H9 (cell line): ENCODE results near the gene TRH. TPM values are rescaled to one million over a fixed set of nuclear protein-coding genes. Genes with fewer than 3 reads are reported as not detected.

Experiments used
- DNase-seq: peaks from one replicate; pipeline ENCODE4 v3.0.0-alpha.2; 2017
- H2AFZ ChIP-seq: one replicate; pipeline ENCODE4 v1.6.1; 2013; ENCODE audit warnings: mild to moderate bottlenecking, low read length, control low read depth, moderate library complexity
- H2AK5ac ChIP-seq: 2 replicates; pipeline ENCODE4 v1.6.1; 2013; ENCODE audit warnings: low read length, control low read depth, mixed read lengths; ENCODE audit not compliant: insufficient read length
- H2BK120ac ChIP-seq: one replicate; pipeline ENCODE4 v1.6.1; 2013; ENCODE audit warnings: low read depth, mild to moderate bottlenecking, low read length, control low read depth, inconsistent platforms; ENCODE audit not compliant: poor library complexity, severe bottlenecking
- H2BK12ac ChIP-seq: 2 replicates; pipeline ENCODE4 v1.6.1; 2013; ENCODE audit warnings: low read length, control low read depth, mixed read lengths, low read depth; ENCODE audit not compliant: insufficient read length
- H2BK15ac ChIP-seq: 2 replicates; pipeline ENCODE4 v1.6.1; 2013; ENCODE audit warnings: low read depth, low read length, control low read depth
- H2BK20ac ChIP-seq: one replicate; pipeline ENCODE4 v1.6.1; 2013; ENCODE audit warnings: low read depth, mild to moderate bottlenecking, low read length, control low read depth, inconsistent platforms; ENCODE audit not compliant: poor library complexity, severe bottlenecking
- H2BK5ac ChIP-seq: 2 replicates; pipeline ENCODE4 v1.6.1; 2013; ENCODE audit warnings: low read length, control low read depth, mixed read lengths; ENCODE audit not compliant: insufficient read length
- H3K14ac ChIP-seq: 2 replicates; pipeline ENCODE4 v1.6.1; 2013; ENCODE audit warnings: low read length, control low read depth; ENCODE audit not compliant: insufficient read depth
- H3K18ac ChIP-seq: 2 replicates; pipeline ENCODE4 v1.6.1; 2013; ENCODE audit warnings: low read depth, mild to moderate bottlenecking, mixed read lengths, low read length, control low read depth; ENCODE audit not compliant: insufficient read length
- H3K23ac ChIP-seq: 2 replicates; pipeline ENCODE4 v1.6.1; 2013; ENCODE audit warnings: low read length, control low read depth, mixed read lengths, low read depth; ENCODE audit not compliant: insufficient read length
- H3K23me2 ChIP-seq: 2 replicates; pipeline ENCODE4 v1.6.1; 2013; ENCODE audit warnings: low read depth, mild to moderate bottlenecking, mixed read lengths, low read length, control low read depth; ENCODE audit not compliant: insufficient read length, poor library complexity, severe bottlenecking
- H3K27ac ChIP-seq: 2 replicates; pipeline ENCODE4 v1.5.1; 2013; ENCODE audit warnings: low read length, control low read depth, mixed read lengths, low read depth; ENCODE audit not compliant: insufficient read length
- H3K27me3 ChIP-seq: 2 replicates; pipeline ENCODE4 v1.6.1; 2013; ENCODE audit warnings: low read length, control low read depth, inconsistent platforms; ENCODE audit not compliant: insufficient read depth
- H3K4ac ChIP-seq: 2 replicates; pipeline ENCODE4 v1.6.1; 2013; ENCODE audit warnings: low read depth, mild to moderate bottlenecking, control low read depth, inconsistent platforms, low read length, moderate library complexity
- H3K4me1 ChIP-seq: 2 replicates; pipeline ENCODE4 v1.6.1; 2013; ENCODE audit warnings: low read length, control low read depth, inconsistent platforms; ENCODE audit not compliant: insufficient read depth
- H3K4me2 ChIP-seq: 2 replicates; pipeline ENCODE4 v1.6.1; 2013; ENCODE audit warnings: low read length, control low read depth, mixed read lengths; ENCODE audit not compliant: insufficient read length, insufficient read depth
- H3K56ac ChIP-seq: 2 replicates; pipeline ENCODE4 v1.6.1; 2013; ENCODE audit warnings: low read depth, mild to moderate bottlenecking, mixed read lengths, low read length, control low read depth; ENCODE audit not compliant: insufficient read length
- H3K79me1 ChIP-seq: 2 replicates; pipeline ENCODE4 v1.6.1; 2013; ENCODE audit warnings: low read depth, mild to moderate bottlenecking, moderate library complexity, low read length, control low read depth, inconsistent platforms; ENCODE audit not compliant: insufficient read depth, poor library complexity, severe bottlenecking
- H3K79me2 ChIP-seq: 2 replicates; pipeline ENCODE4 v1.6.1; 2013; ENCODE audit warnings: low read length, control low read depth, inconsistent platforms; ENCODE audit not compliant: insufficient read depth
- H3K9ac ChIP-seq: 2 replicates; pipeline ENCODE4 v1.6.1; 2013; ENCODE audit warnings: low read length, control low read depth, mixed read lengths; ENCODE audit not compliant: insufficient read length; ENCODE audit errors: extremely low read depth
- H3K9me3 ChIP-seq: one replicate; pipeline ENCODE4 v1.6.1; 2013; ENCODE audit warnings: low read depth, low read length, inconsistent platforms; ENCODE audit not compliant: control insufficient read depth
- H3T11ph ChIP-seq: one replicate; pipeline ENCODE4 v1.6.1; 2013; ENCODE audit warnings: mild to moderate bottlenecking, low read length, control low read depth, inconsistent platforms
- H4K20me1 ChIP-seq: one replicate; pipeline ENCODE4 v1.6.1; 2013; ENCODE audit not compliant: control insufficient read depth, insufficient read length, insufficient read depth
- H4K5ac ChIP-seq: 2 replicates; pipeline ENCODE4 v1.6.1; 2013; ENCODE audit warnings: low read depth, mild to moderate bottlenecking, mixed read lengths, low read length, control low read depth; ENCODE audit not compliant: insufficient read length
- H4K8ac ChIP-seq: replicated peaks from 2 replicates; pipeline ENCODE4 v1.6.1; 2013; ENCODE audit warnings: low read length, control low read depth, mixed read lengths, low read depth; ENCODE audit not compliant: insufficient read length
- H4K91ac ChIP-seq: 2 replicates; pipeline ENCODE4 v1.6.1; 2013; ENCODE audit warnings: low read depth, mild to moderate bottlenecking, moderate library complexity, mixed read lengths, low read length, control low read depth; ENCODE audit not compliant: insufficient read length
- H3K27ac Mint-ChIP-seq, 3 experiments: 2 replicates in 2 of 3; 3 replicates in 1 of 3; pipeline ENCODE4 v1.8.0; 2020 to 2021; ENCODE audit warnings: mixed read lengths in 3 of 3, mild to moderate bottlenecking in 1 of 3, moderate library complexity in 1 of 3
- H3K27me3 Mint-ChIP-seq: 2 replicates; pipeline ENCODE4 v1.8.0; 2021; ENCODE audit warnings: low read depth, mild to moderate bottlenecking, moderate library complexity, mixed read lengths
- H3K36me3 Mint-ChIP-seq, 3 experiments: 2 replicates in 2 of 3; 3 replicates in 1 of 3; pipeline ENCODE4 v1.8.0; 2020 to 2021; ENCODE audit warnings: low read depth in 3 of 3, mixed read lengths in 3 of 3; ENCODE audit not compliant: insufficient read depth in 1 of 3
- H3K4me1 Mint-ChIP-seq, 2 experiments: 2 replicates each; pipeline ENCODE4 v1.8.0; 2020; ENCODE audit warnings: mixed read lengths in 2 of 2
- H3K4me3 Mint-ChIP-seq, 2 experiments: 2 replicates in 1 of 2; 3 replicates in 1 of 2; pipeline ENCODE4 v1.8.0; 2020 to 2021; ENCODE audit warnings: mild to moderate bottlenecking in 2 of 2, mixed read lengths in 2 of 2, moderate library complexity in 1 of 2
- H3K9me3 Mint-ChIP-seq, 2 experiments: 2 replicates in 1 of 2; 3 replicates in 1 of 2; pipeline ENCODE4 v1.8.0; 2020; ENCODE audit warnings: mild to moderate bottlenecking in 2 of 2, mixed read lengths in 2 of 2, moderate library complexity in 1 of 2
- CTCF ChIP-seq: fragments of 200-600 bp; sonication (generic); conservative IDR thresholded peaks from 3 replicates; pipeline ENCODE4 v1.8.0; 2021; ENCODE audit warnings: antibody characterized with exemption, mild to moderate bottlenecking
- WGBS: extraction: QIAGEN DNeasy Blood & Tissue Kit; methylation state at CpG from one replicate; pipeline ENCODE4 v1.1.7; 2013; ENCODE audit warnings: missing lambda C conversion rate, low lambda C conversion rate, mixed read lengths; ENCODE audit not compliant: insufficient read length; ENCODE audit errors: extremely low coverage; 5-methylcytosine and 5-hydroxymethylcytosine counted together
- total RNA-seq: library from RNA; stranded (reverse); gene quantifications from 2 replicates; pipeline ENCODE4 v1.2.1, GENCODE V29; 2021

TRH gene
- total RNA-seq, 1 experiment from 2014 or later, result not detected

- Histone ChIP-seq H3K9ac (no peak overlapping the region), H3K27me3 (peaks cover 77% of the 10 kb centered on the region), H2BK20ac (no peak overlapping the region), H3K14ac (no peak overlapping the region), H3K79me2 (no peaks in the 10 kb centered on the region), H3K27ac (no peak overlapping the region), H3K56ac (no peak overlapping the region), H3K4ac (no peak overlapping the region), H2AK5ac (no peak overlapping the region), H2BK120ac (no peak overlapping the region), H4K5ac (no peak overlapping the region), H2BK5ac (no peak overlapping the region), H3K18ac (no peak overlapping the region), H3K79me1 (no peaks in the 10 kb centered on the region), H2BK12ac (no peak overlapping the region), H4K8ac (no peak overlapping the region), H4K91ac (no peak overlapping the region), H3K23me2 (peaks cover 7% of the 10 kb centered on the region), H2BK15ac (no peak overlapping the region), H3K4me1 (no peaks in the 10 kb centered on the region), H3T11ph (no peak overlapping the region), H3K9me3 (no peaks in the 10 kb centered on the region), H3K23ac (no peak overlapping the region), H4K20me1 (no peaks in the 10 kb centered on the region), H2AFZ (no peak overlapping the region), H3K4me2 (no peak overlapping the region)
- Mint-ChIP-seq H3K27ac (no peak overlapping the region), H3K36me3 (no peaks in the 10 kb centered on the region; a peak in 1 of 7 replicates), H3K4me3 (peak overlapping the region in 1 of 2 experiments; percentile 82; a peak in 2 of 5 replicates), H3K27me3 (peaks cover 100% of the 10 kb centered on the region), H3K9me3 (peaks cover 0 to 7% of the 10 kb centered on the region in 2 experiments; a peak in 2 of 5 replicates), H3K4me1 (peaks cover 14 to 22% of the 10 kb centered on the region in 2 experiments)
- no peak for TF ChIP-seq CTCF
- no CpG with 5 or more reads among the region's 4 CpGs for WGBS
- no peak for DNase-seq
Measured at GRCh38 chr3:129976286-129976685, 1.8 kb downstream of the TRH start.
